K562 (cell line): Measurements from ENCODE around the gene PITPNM1.

Experiments used
- CBFB ChIP-seq: sonication (generic); formaldehyde crosslinking; IDR thresholded peaks from 2 replicates; pipeline ENCODE4 v1.4.0; 2020; ENCODE audit warnings: mild to moderate bottlenecking, missing genetic modification reagents
- CC2D1A ChIP-seq: fragments of 450-650 bp; IDR thresholded peaks from 2 replicates; pipeline ENCODE4 v1.6.1; 2017; ENCODE audit warnings: mild to moderate bottlenecking
- CTCF ChIP-seq, 3 experiments: IDR thresholded peaks in 2 of 3; conservative IDR thresholded peaks in 1 of 3; 2 replicates each; pipeline ENCODE4 v1.5.1; 2011 to 2012; ENCODE audit warnings: low read length in 3 of 3, mild to moderate bottlenecking in 3 of 3, control low read depth in 2 of 3, improper control_type of control experiment in 1 of 3, inconsistent platforms in 1 of 3, low read depth in 1 of 3, mixed read lengths in 1 of 3, moderate library complexity in 1 of 3; ENCODE audit not compliant: insufficient read depth in 2 of 3
- EZH2 ChIP-seq: IDR thresholded peaks from 2 replicates; pipeline ENCODE4 v1.6.1; 2012; ENCODE audit warnings: low read depth, mild to moderate bottlenecking, inconsistent platforms, low read length, borderline replicate concordance
- FOXM1 ChIP-seq, 2 experiments: fragments of 450-650 bp in 1 of 2; sonication (generic) in 1 of 2; formaldehyde crosslinking in 1 of 2; IDR thresholded peaks; 2 replicates each; pipeline versions ENCODE4 v1.6.1 to v1.9.0; 2017 to 2022; ENCODE audit warnings: low read depth in 2 of 2, mild to moderate bottlenecking in 2 of 2, missing genetic modification reagents in 1 of 2, moderate library complexity in 1 of 2
- HDAC6 ChIP-seq: IDR thresholded peaks from 2 replicates; pipeline ENCODE4 v1.6.1; 2012; ENCODE audit warnings: low read depth, mild to moderate bottlenecking, control low read depth, inconsistent platforms, low read length, moderate library complexity
- IRF9 ChIP-seq: fragments of 450-650 bp; IDR thresholded peaks from 2 replicates; pipeline ENCODE4 v1.6.1; 2016; ENCODE audit warnings: missing biosample characterization, missing genetic modification characterization
- MAX ChIP-seq: sonication (generic); formaldehyde crosslinking; IDR thresholded peaks from 2 replicates; pipeline ENCODE4 v1.9.0; 2022; ENCODE audit warnings: mild to moderate bottlenecking, missing genetic modification reagents
- SIN3A ChIP-seq, 2 experiments: fragments of 150-350 bp in 1 of 2; IDR thresholded peaks; 2 replicates each; pipeline ENCODE4 v1.6.1; 2011 to 2016; ENCODE audit warnings: borderline replicate concordance in 2 of 2, low read depth in 2 of 2, low read length in 2 of 2, mild to moderate bottlenecking in 2 of 2, moderate library complexity in 2 of 2; ENCODE audit not compliant: control insufficient read depth in 1 of 2
- ZNF778 ChIP-seq: fragments of 450-650 bp; formaldehyde crosslinking; IDR thresholded peaks from 2 replicates; pipeline ENCODE4 v1.4.0; 2020; ENCODE audit warnings: mild to moderate bottlenecking, moderate library complexity

GRCh38 chr11:67516806-67517205 is 11.6 kb upstream of the PITPNM1 start:
- TF ChIP-seq CBFB (no peak), FOXM1 (IDR thresholded peaks at IDR 0.05; ENCODE audit: low read depth) (no peak), FOXM1 (CRISPR knock-in tag; IDR thresholded peaks at IDR 0.05; ENCODE audit: low read depth) (no peak), SIN3A (IDR thresholded peaks at IDR 0.05; ENCODE audit: borderline replicate concordance in 2 of 2, control insufficient read depth in 1 of 2, low read depth in 2 of 2, low read length in 2 of 2) (no peak), CTCF (IDR thresholded peaks at IDR 0.05 in 2 of 3, conservative IDR thresholded peaks at IDR 0.05 in 1 of 3; ENCODE audit: insufficient read depth in 2 of 3, low read depth in 1 of 3, low read length in 3 of 3) (no peak), IRF9 (tag) (no peak), MAX (CRISPR knock-in tag) (no peak), EZH2 (no peak), ZNF778 (no peak), CC2D1A (no peak), HDAC6 (no peak)
